Astrocyte (in vitro differentiated cells and primary cell): ENCODE data around the gene TMUB1.

Experiments used
- CTCF ChIP-seq: IDR thresholded peaks from 2 replicates; pipeline ENCODE4 v1.5.1; 2011; ENCODE audit warnings: low read depth, mild to moderate bottlenecking, inconsistent platforms, low read length, moderate library complexity; ENCODE audit not compliant: insufficient read depth
- EZH2 ChIP-seq: IDR thresholded peaks from 2 replicates; pipeline ENCODE4 v1.6.1; 2012; ENCODE audit warnings: mild to moderate bottlenecking, low read length, inconsistent platforms; ENCODE audit not compliant: insufficient read depth

- TF ChIP-seq CTCF (no peak), EZH2 (no peak)
Observed at GRCh38 chr7:151065516-151065915, 17.8 kb downstream of the TMUB1 start.
